SU-DHL-6 (cell line): Measurements from ENCODE around the gene KCNK4.
"Not testable (repeated sequence)": the region's sequence is repeated elsewhere in the genome, so short reads cannot be mapped to it uniquely, and the experiment has no call there.

Experiments
- H2AFZ ChIP-seq: fragments of 200-600 bp; sonication (generic); 2 replicates; pipeline ENCODE4 v1.6.1; 2014; ENCODE audit warnings: low read depth, mild to moderate bottlenecking, moderate library complexity, mixed read lengths, antibody characterized with exemption, low read length; ENCODE audit not compliant: severe bottlenecking
- H3F3A ChIP-seq: fragments of 200-600 bp; shearing (Covaris generic); 2 replicates; pipeline ENCODE4 v1.6.0; 2016; ENCODE audit warnings: antibody characterized with exemption, mild to moderate bottlenecking; ENCODE audit not compliant: insufficient read depth
- H3K27ac ChIP-seq: fragments of 200-600 bp; sonication (generic); 2 replicates; pipeline ENCODE4 v1.5.1; 2016; ENCODE audit warnings: low read depth, mild to moderate bottlenecking, low read length, moderate library complexity, mixed read lengths
- H3K27me3 ChIP-seq: fragments of 200-600 bp; sonication (generic), shearing (Covaris generic); 2 replicates; pipeline ENCODE4 v1.6.0; 2014; ENCODE audit warnings: mild to moderate bottlenecking, low read length
- H3K36me3 ChIP-seq: fragments of 200-600 bp; sonication (generic); 2 replicates; pipeline ENCODE4 v1.6.1; 2014; ENCODE audit warnings: mild to moderate bottlenecking, low read length, mixed read lengths
- H3K4me2 ChIP-seq: fragments of 300-600, 200-600 bp; shearing (Covaris generic), sonication (generic); 2 replicates; pipeline ENCODE4 v1.6.0; 2014; ENCODE audit warnings: low read length, low read depth, mild to moderate bottlenecking; ENCODE audit not compliant: poor library complexity, severe bottlenecking
- H3K4me3 ChIP-seq: fragments of 200-600 bp; sonication (generic); 2 replicates; pipeline ENCODE4 v1.5.1; 2014; ENCODE audit warnings: antibody characterized with exemption, low read length, mild to moderate bottlenecking, mixed read lengths; ENCODE audit not compliant: insufficient read depth, poor library complexity, severe bottlenecking
- H3K79me2 ChIP-seq: fragments of 200-600 bp; sonication (generic); 2 replicates; pipeline ENCODE4 v1.6.1; 2014; ENCODE audit warnings: mild to moderate bottlenecking, low read length, moderate library complexity; ENCODE audit not compliant: insufficient read depth
- H3K9ac ChIP-seq: fragments of 200-600 bp; sonication (generic); 2 replicates; pipeline ENCODE4 v1.7.0; 2014; ENCODE audit warnings: mild to moderate bottlenecking, low read length
- H3K9me2 ChIP-seq: fragments of 200-600 bp; sonication (generic); replicated peaks from 2 replicates; pipeline ENCODE4 v1.6.1; 2014; ENCODE audit warnings: low read length; ENCODE audit not compliant: insufficient read depth
- H3K9me3 ChIP-seq: fragments of 200-600 bp; sonication (generic); 2 replicates; pipeline ENCODE4 v1.6.1; 2014; ENCODE audit warnings: low read length, mixed read lengths; ENCODE audit not compliant: insufficient read depth
- H4K20me1 ChIP-seq: fragments of 200-600 bp; sonication (generic); 2 replicates; pipeline ENCODE4 v1.6.1; 2014; ENCODE audit warnings: low read depth, mild to moderate bottlenecking, antibody characterized with exemption, low read length, moderate library complexity, mixed read lengths
- CTCF ChIP-seq: fragments of 200-600 bp; sonication (generic); IDR thresholded peaks from one replicate; pipeline ENCODE4 v1.5.1; 2017; ENCODE audit warnings: antibody characterized with exemption, mild to moderate bottlenecking, low read length, moderate library complexity; ENCODE audit not compliant: insufficient read depth, poor library complexity, severe bottlenecking
- EZH2phosphoT487 ChIP-seq: fragments of 200-600 bp; sonication (generic), shearing (Covaris generic); conservative IDR thresholded peaks from 2 replicates; pipeline ENCODE4 v1.6.1; 2018; ENCODE audit warnings: mild to moderate bottlenecking, antibody characterized with exemption, low read length, moderate library complexity, mixed read lengths

KCNK4 gene

GRCh38 chr11:64245797-64246620 is 45.1 kb upstream of the KCNK4 start:
- no peaks in the 10 kb centered on the region for H3K27me3 ChIP-seq
- peak overlapping the region; percentile 97 for H3K4me3 ChIP-seq
- no peak overlapping the region for H2AFZ ChIP-seq
- H3K4me2 ChIP-seq: peak overlapping the region; percentile 82
- peak overlapping the region; percentile 89 for H3K9ac ChIP-seq
- no peaks in the 10 kb centered on the region for H3K9me2 ChIP-seq
- peaks cover 41% of the 10 kb centered on the region for H3F3A ChIP-seq
- peaks cover 22% of the 10 kb centered on the region for H3K79me2 ChIP-seq
- H3K9me3 ChIP-seq: no peaks in the 10 kb centered on the region
- no peaks in the 10 kb centered on the region for H3K36me3 ChIP-seq
- H4K20me1 ChIP-seq: no peaks in the 10 kb centered on the region
- no peak for TF ChIP-seq CTCF
- TF ChIP-seq EZH2phosphoT487: no peak
- peak overlapping the region; percentile 90 for H3K27ac ChIP-seq

GRCh38 chr11:64246621-64246870 is 44.6 kb upstream of the KCNK4 start:
- peak overlapping the region; percentile 89 for H3K9ac ChIP-seq

GRCh38 chr11:64246871-64247728 is 44.0 kb upstream of the KCNK4 start, which contains the start of gene PPP1R14B:
TSS of gene PPP1R14B (minus strand) at chr11:64246943. CDS start at chr11:64246673, 270 bp downstream.
- H3K27ac ChIP-seq: peak within 1 kb of the TSS; percentile 90
- H3K36me3 ChIP-seq: no peaks in the 10 kb centered on the region
- no peaks in the 10 kb centered on the region for H3K9me2 ChIP-seq
- no peaks in the 10 kb centered on the region for H3K27me3 ChIP-seq
- H4K20me1 ChIP-seq: no peaks in the 10 kb centered on the region
- peaks cover 22% of the 10 kb centered on the region for H3K79me2 ChIP-seq
- H2AFZ ChIP-seq: peak within 1 kb of the TSS; percentile 88
- peak within 1 kb of the TSS; percentile 82 for H3K4me2 ChIP-seq
- no peak for TF ChIP-seq CTCF
- no peak for TF ChIP-seq EZH2phosphoT487
- peaks cover 41% of the 10 kb centered on the region for H3F3A ChIP-seq
- no peaks in the 10 kb centered on the region for H3K9me3 ChIP-seq
- H3K4me3 ChIP-seq: peak within 1 kb of the TSS; percentile 97
- peak within 1 kb of the TSS; percentile 89 for H3K9ac ChIP-seq

More at GRCh38 chr11:64246621-64246870, 44.6 kb upstream of the KCNK4 start:
- H3K4me2 ChIP-seq, H4K20me1 ChIP-seq, H3K9me3 ChIP-seq, H2AFZ ChIP-seq, H3K36me3 ChIP-seq, H3K27me3 ChIP-seq, H3K9me2 ChIP-seq: not testable (repeated sequence)
- peak overlapping the region; percentile 90; the same call in 1 of the 2 replicates for H3K27ac ChIP-seq
- H3K4me3 ChIP-seq: peak overlapping the region; percentile 97
- peaks cover 22% of the 10 kb centered on the region for H3K79me2 ChIP-seq
- peaks cover 41% of the 10 kb centered on the region for H3F3A ChIP-seq
